HG03097 (cell line): Measurements from ENCODE around the gene ZNRF3.
"Not testable (repeated sequence)": the region's sequence is repeated elsewhere in the genome, so short reads cannot be mapped to it uniquely, and the experiment has no call there.

Source experiments
- ATAC-seq: cut with Tn5 transposase; IDR thresholded peaks from one replicate; pipeline ENCODE4 v1.9.1; 2021; ENCODE audit not compliant: unreplicated experiment, low FRiP score

Gene ZNRF3

GRCh38 chr22:29029202-29030000 is 146.0 kb downstream of the ZNRF3 start:
- no peak for ATAC-seq

- no peak for ATAC-seq
Observed at GRCh38 chr22:29030016-29030617, 146.7 kb downstream of the ZNRF3 start.

GRCh38 chr22:29030618-29031226 is 147.3 kb downstream of the ZNRF3 start:
- ATAC-seq, result no peak

- no peak for ATAC-seq
Observed at GRCh38 chr22:29031227-29032011, 148.0 kb downstream of the ZNRF3 start.

GRCh38 chr22:29032014-29032475 is 148.7 kb downstream of the ZNRF3 start:
- no peak for ATAC-seq

- ATAC-seq, result no peak
Observed at GRCh38 chr22:29032584-29032983, 149.2 kb downstream of the ZNRF3 start.

- no peak for ATAC-seq
Observed at GRCh38 chr22:29037340-29037932, 154.1 kb downstream of the ZNRF3 start.

GRCh38 chr22:29039148-29039547 is 155.8 kb downstream of the ZNRF3 start:
- ATAC-seq, result no peak

GRCh38 chr22:29039684-29040083 is 156.3 kb downstream of the ZNRF3 start:
- not testable (repeated sequence) for ATAC-seq

- ATAC-seq, result no peak
Observed at GRCh38 chr22:29040385-29041275, 157.3 kb downstream of the ZNRF3 start.

GRCh38 chr22:29041408-29041807 is 158.0 kb downstream of the ZNRF3 start:
- no peak for ATAC-seq

GRCh38 chr22:29043906-29044575 is 160.7 kb downstream of the ZNRF3 start:
- no peak for ATAC-seq

GRCh38 chr22:29044657-29045176 is 161.3 kb downstream of the ZNRF3 start:
- no peak for ATAC-seq

- ATAC-seq, result no peak
Observed at GRCh38 chr22:29048822-29049654, 165.7 kb downstream of the ZNRF3 start.

- no peak for ATAC-seq
Observed at GRCh38 chr22:29049655-29050263, 166.4 kb downstream of the ZNRF3 start.

GRCh38 chr22:29050457-29050856 is 167.1 kb downstream of the ZNRF3 start:
- ATAC-seq, result no peak

GRCh38 chr22:29053048-29053702 is 169.8 kb downstream of the ZNRF3 start:
- no peak for ATAC-seq
